ENCODE data around the gene LCP1.

The LCP1 gene

GRCh38 chr13:46101002-46101401, 81.0 kb downstream of the LCP1 start:
- DNase-seq (ENCODE audit: low read depth, low spot score): no peak

- DNase-seq (ENCODE audit: low read depth, low spot score): no peak
Observed at GRCh38 chr13:46100191-46100815, 81.7 kb downstream of the LCP1 start.

GRCh38 chr13:46097663-46098062, 84.3 kb downstream of the LCP1 start:
- no peak for DNase-seq (ENCODE audit: low read depth, low spot score)

- DNase-seq (ENCODE audit: low read depth, low spot score): no peak
Observed at GRCh38 chr13:46097015-46097414, 85.0 kb downstream of the LCP1 start.

GRCh38 chr13:46094478-46094877, 87.5 kb downstream of the LCP1 start:
- no peak for DNase-seq (ENCODE audit: low read depth, low spot score)

- no peak for DNase-seq (ENCODE audit: low read depth, low spot score)
Observed at GRCh38 chr13:46088821-46089562, 93.0 kb downstream of the LCP1 start.

GRCh38 chr13:46087481-46087880, 94.5 kb downstream of the LCP1 start:
- DNase-seq (ENCODE audit: low read depth, low spot score): no peak

- DNase-seq (ENCODE audit: low read depth, low spot score): no peak
Observed at GRCh38 chr13:46086985-46087384, 95.0 kb downstream of the LCP1 start.

GRCh38 chr13:46086421-46086922, 95.5 kb downstream of the LCP1 start:
- no peak for DNase-seq (ENCODE audit: low read depth, low spot score)

- no peak for DNase-seq (ENCODE audit: low read depth, low spot score)
Observed at GRCh38 chr13:46085737-46086136, 96.2 kb downstream of the LCP1 start.

- DNase-seq (ENCODE audit: low read depth, low spot score): no peak
Observed at GRCh38 chr13:46082324-46082723, 99.7 kb downstream of the LCP1 start.

GRCh38 chr13:46079770-46080169, 102.2 kb downstream of the LCP1 start:
- DNase-seq (ENCODE audit: low read depth, low spot score): no peak

GRCh38 chr13:46077265-46077664, 104.7 kb downstream of the LCP1 start:
- no peak for DNase-seq (ENCODE audit: low read depth, low spot score)

GRCh38 chr13:46076827-46077226, 105.2 kb downstream of the LCP1 start:
- DNase-seq (ENCODE audit: low read depth, low spot score): no peak
